Loucy (cell line): ENCODE data around the gene UBE2Z.

Experiments
- EZH2phosphoT487 ChIP-seq: fragments of 200-600 bp; IDR thresholded peaks from 2 replicates; pipeline ENCODE4 v1.6.1; 2018; ENCODE audit warnings: antibody characterized with exemption, mild to moderate bottlenecking, moderate library complexity, borderline replicate concordance
- TF ChIP-seq, protein P1 (sequence below): fragments of 200-600 bp; sonication (generic); conservative IDR thresholded peaks from 2 replicates; pipeline ENCODE4 v1.5.1; 2014; ENCODE audit warnings: mild to moderate bottlenecking, antibody characterized with exemption, low read length

DNA sequence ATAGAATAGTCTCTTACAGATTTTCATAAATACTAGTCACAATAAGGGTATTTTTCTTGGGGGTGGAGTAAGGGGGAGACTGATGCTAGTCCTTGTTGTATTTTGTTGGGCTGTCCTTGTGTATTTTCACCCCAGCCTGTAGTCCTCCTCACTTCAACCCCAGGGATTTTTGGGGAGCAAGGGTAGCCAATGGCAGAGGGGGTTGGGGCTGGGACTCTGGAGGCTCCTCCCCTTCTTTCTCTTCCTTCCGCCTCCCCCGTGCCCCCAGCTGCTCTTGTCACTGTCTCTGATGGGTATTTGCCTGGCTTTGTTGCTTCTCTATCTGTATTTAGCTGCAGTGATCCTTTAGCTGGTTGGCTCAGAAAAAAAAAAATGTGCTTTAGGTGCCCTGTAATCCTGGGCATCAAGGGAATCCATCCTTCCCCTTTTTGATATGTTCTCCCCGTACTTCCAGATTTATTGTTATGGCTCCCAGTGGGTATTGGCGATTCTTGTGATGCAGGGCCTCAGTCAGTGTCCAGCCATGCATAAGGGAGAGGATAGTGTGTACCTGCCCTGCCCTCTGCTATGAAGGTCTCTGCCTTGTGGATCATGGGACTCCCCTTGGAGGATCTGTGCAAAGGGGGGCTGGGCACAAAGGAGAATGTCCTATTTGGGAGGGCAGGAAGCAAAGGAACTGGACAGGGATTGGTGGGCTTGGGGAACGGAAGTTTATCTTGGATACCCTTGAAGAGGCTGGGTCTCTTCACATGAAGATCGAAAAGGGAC is 20.0 kb downstream of the UBE2Z start:
- TF ChIP-seq, protein P1, sequence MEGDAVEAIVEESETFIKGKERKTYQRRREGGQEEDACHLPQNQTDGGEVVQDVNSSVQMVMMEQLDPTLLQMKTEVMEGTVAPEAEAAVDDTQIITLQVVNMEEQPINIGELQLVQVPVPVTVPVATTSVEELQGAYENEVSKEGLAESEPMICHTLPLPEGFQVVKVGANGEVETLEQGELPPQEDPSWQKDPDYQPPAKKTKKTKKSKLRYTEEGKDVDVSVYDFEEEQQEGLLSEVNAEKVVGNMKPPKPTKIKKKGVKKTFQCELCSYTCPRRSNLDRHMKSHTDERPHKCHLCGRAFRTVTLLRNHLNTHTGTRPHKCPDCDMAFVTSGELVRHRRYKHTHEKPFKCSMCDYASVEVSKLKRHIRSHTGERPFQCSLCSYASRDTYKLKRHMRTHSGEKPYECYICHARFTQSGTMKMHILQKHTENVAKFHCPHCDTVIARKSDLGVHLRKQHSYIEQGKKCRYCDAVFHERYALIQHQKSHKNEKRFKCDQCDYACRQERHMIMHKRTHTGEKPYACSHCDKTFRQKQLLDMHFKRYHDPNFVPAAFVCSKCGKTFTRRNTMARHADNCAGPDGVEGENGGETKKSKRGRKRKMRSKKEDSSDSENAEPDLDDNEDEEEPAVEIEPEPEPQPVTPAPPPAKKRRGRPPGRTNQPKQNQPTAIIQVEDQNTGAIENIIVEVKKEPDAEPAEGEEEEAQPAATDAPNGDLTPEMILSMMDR = no peak
- TF ChIP-seq EZH2phosphoT487 = no peak
